Measurements from ENCODE around the gene ATP5MG. TPM values are rescaled to one million over a fixed set of nuclear protein-coding genes. Genes with fewer than 3 reads are reported as not detected.

Gene ATP5MG, protein sequence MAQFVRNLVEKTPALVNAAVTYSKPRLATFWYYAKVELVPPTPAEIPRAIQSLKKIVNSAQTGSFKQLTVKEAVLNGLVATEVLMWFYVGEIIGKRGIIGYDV
- total RNA-seq (100 to 1,000 TPM in 4 of 7 donors, 10 to 100 TPM in 3; 34.5 to 154 (median 135) TPM), polyA plus RNA-seq (100 to 1,000 TPM; 178 to 258 (median 232) TPM)
- long read RNA-seq, donor 1, transcript ATP5MG-201 (3 exons, 1,577 nt), result major isoform, 269 of 315 reads
- long read RNA-seq, donor 1, transcript ATP5MG-203 (2 exons, 1,582 nt), result minor isoform, 25 of 315 reads
- long read RNA-seq, donor 1, partial matches to known transcripts, result 17 of 315 reads
- long read RNA-seq, donor 1, other reads (novel, unspliced or antisense), result 0 of 315 reads
- long read RNA-seq, donor 2, transcript ATP5MG-203 (2 exons, 1,582 nt), result minor isoform, 15 of 248 reads
- long read RNA-seq, donor 2, transcript ATP5MG-201 (3 exons, 1,577 nt), result major isoform, 219 of 248 reads
- long read RNA-seq, donor 2, partial matches to known transcripts, result 13 of 248 reads
- long read RNA-seq, donor 2, other reads (novel, unspliced or antisense), result 0 of 248 reads

DNA sequence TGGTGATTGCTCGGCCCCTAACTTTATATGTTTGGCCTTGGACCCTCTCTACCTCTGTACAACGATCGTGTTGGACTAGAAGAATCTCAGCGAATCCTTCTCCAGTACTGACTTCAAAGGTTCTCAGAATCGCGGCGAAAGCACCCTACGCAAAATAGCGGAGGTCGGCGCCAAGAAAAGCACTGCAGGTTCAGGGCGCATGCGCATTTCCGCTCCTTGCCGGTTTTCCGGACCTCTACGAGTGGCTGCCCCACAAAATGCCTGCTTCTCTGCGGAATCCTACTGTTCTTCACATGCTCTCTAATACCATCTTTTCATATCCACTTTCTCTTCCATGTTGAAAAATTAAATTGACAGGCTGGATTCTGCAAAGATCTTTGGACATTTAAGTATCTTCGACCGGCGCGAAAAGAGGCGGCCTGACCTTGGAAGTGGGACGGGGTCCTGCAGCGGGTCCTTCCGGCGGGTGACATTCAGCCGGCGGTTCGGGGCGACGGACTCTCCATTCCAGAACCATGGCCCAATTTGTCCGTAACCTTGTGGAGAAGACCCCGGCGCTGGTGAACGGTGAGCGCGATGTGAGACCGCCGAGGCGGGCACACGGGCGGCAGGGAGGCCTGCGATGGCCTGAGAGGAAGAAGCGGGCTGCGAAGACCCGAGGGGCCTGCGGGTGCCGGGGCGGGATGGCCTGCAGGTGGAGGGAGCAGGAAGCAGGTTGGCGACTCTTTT is at the start of gene ATP5MG:
Gene ATP5MG (plus strand): TSS at position 456 of the 729 bp plus-strand sequence. CDS start 60 bp downstream, at position 516.
- peaks cover 25 to 83% (median 62%) of the 10 kb centered on the region in 6 donors for H3K4me1 ChIP-seq
- WGBS, 5 donors, result 0 to 1% (median 0%) methylated on average over 31 to 51 of the region's 51 CpGs
- DNase-seq, result peak; percentile 96
- H3K27ac ChIP-seq, result peak within 1 kb of the TSS; percentile 86 to 93 (median 91)
- peaks cover 0 to 48% (median 20%) of the 10 kb centered on the region in 6 donors for H3K36me3 ChIP-seq
- peak within 1 kb of the TSS; percentile 85 to 99 (median 98) for H3K4me3 ChIP-seq
- intact Hi-C loops (cut with DNase I; ENCODE audit: low total_unique reads), result no loop called here
- no peaks in the 10 kb centered on the region for H3K27me3 ChIP-seq (replicated peaks in 1 of 7)
- no peaks in the 10 kb centered on the region for H3K9me3 ChIP-seq
- TF ChIP-seq POLR2A (IDR thresholded peaks at IDR 0.05) (no peak), POLR2AphosphoS5 (IDR thresholded peaks at IDR 0.05) (peak; percentile 83 to 89 (median 84))
- TF ChIP-seq, protein P1, sequence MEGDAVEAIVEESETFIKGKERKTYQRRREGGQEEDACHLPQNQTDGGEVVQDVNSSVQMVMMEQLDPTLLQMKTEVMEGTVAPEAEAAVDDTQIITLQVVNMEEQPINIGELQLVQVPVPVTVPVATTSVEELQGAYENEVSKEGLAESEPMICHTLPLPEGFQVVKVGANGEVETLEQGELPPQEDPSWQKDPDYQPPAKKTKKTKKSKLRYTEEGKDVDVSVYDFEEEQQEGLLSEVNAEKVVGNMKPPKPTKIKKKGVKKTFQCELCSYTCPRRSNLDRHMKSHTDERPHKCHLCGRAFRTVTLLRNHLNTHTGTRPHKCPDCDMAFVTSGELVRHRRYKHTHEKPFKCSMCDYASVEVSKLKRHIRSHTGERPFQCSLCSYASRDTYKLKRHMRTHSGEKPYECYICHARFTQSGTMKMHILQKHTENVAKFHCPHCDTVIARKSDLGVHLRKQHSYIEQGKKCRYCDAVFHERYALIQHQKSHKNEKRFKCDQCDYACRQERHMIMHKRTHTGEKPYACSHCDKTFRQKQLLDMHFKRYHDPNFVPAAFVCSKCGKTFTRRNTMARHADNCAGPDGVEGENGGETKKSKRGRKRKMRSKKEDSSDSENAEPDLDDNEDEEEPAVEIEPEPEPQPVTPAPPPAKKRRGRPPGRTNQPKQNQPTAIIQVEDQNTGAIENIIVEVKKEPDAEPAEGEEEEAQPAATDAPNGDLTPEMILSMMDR (IDR thresholded peaks at IDR 0.05 in 8 of 11, conservative IDR thresholded peaks at IDR 0.05 in 3 of 11), result peak in 4 of 11 experiments; percentile 16 to 48 (median 26)

DNA sequence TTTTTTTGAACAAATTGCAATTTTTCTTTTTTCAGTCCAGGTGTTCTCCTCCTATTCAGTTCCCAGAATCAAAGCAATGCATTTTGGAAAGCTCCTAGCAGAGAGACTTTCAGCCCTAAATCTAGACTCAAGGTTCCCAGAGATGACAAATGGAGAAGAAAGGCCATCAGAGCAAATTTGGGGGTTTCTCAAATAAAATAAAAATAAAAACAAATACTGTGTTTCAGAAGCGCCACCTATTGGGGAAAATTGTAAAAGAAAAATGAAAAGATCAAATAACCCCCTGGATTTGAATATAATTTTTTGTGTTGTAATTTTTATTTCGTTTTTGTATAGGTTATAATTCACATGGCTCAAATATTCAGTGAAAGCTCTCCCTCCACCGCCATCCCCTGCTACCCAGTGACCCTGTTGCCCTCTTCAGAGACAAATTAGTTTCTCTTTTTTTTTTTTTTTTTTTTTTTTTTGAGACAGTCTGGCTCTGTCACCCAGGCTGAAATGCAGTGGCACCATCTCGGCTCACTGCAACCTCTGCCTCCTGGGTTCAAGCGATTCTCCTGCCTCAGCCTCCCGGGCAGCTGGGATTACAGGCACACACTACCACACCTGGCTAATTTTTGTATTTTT is 48.2 kb upstream of the ATP5MG start:
- TF ChIP-seq, protein P1 (IDR thresholded peaks at IDR 0.05 in 8 of 11, conservative IDR thresholded peaks at IDR 0.05 in 3 of 11), result peak; percentile 11 to 65 (median 47)
- TF ChIP-seq POLR2AphosphoS5 (IDR thresholded peaks at IDR 0.05), result no peak
- 13 to 19% (median 15%) methylated on average over 6 of the region's 6 CpGs for WGBS, 5 donors
- H3K27me3 ChIP-seq (replicated peaks in 1 of 7), result no peaks in the 10 kb centered on the region
- no peaks in the 10 kb centered on the region for H3K9me3 ChIP-seq
- H3K36me3 ChIP-seq, result peaks cover 0 to 33% (median 0%) of the 10 kb centered on the region in 6 donors
- intact Hi-C loops (cut with DNase I; ENCODE audit: low total_unique reads), result loop anchor here (5.0 kb wide), 1 partner anchor 56 kb away; no protein-coding TSS in a partner anchor
- peaks cover 0 to 10% (median 0%) of the 10 kb centered on the region in 6 donors for H3K4me1 ChIP-seq
- no peak for DNase-seq
- no peak overlapping the region for H3K27ac ChIP-seq
- H3K4me3 ChIP-seq, result no peak overlapping the region

DNA sequence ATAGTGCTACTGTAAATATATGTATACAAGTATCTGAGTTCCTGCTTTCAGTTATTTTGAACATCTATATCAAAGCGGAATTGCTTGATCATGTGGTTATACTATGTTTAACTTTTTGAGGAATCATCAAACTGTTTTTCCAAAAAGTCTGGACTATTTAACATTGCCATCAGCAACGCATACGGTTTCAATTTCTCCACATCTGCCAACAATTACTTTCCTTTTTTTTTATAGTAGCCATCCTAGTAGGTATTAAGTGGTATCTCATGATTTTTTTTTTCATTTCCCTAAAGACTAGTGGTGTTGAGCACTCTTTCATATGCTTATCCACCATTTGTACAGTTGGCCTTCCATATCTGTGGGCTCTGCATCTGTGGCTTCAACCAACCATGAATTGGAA is 43.3 kb upstream of the ATP5MG start:
- Histone ChIP-seq H3K27ac (no peak overlapping the region), H3K9me3 (no peaks in the 10 kb centered on the region), H3K4me1 (peaks cover 20 to 46% (median 36%) of the 10 kb centered on the region in 6 donors), H3K36me3 (peaks cover 0 to 24% (median 4%) of the 10 kb centered on the region in 6 donors), H3K4me3 (no peak overlapping the region), H3K27me3 (replicated peaks in 1 of 7) (no peaks in the 10 kb centered on the region)
- intact Hi-C loops (cut with DNase I; ENCODE audit: low total_unique reads), result no loop called here
- WGBS, 5 donors, result 56 to 91% (median 79%) methylated on average over 3 of the region's 3 CpGs
- TF ChIP-seq, protein P1 (IDR thresholded peaks at IDR 0.05 in 8 of 11, conservative IDR thresholded peaks at IDR 0.05 in 3 of 11), result no peak
- no peak for TF ChIP-seq POLR2AphosphoS5 (IDR thresholded peaks at IDR 0.05)
- no peak for TF ChIP-seq POLR2A (IDR thresholded peaks at IDR 0.05)
- DNase-seq, result no peak
